Stomach smooth muscle (tissue), 2 donors: ENCODE results near the gene BRMS1.

Experiments
- H3K27ac ChIP-seq: one replicate; pipeline ENCODE4 v1.7.0; 2013; ENCODE audit warnings: mild to moderate bottlenecking, low read length, inconsistent platforms
- H3K27me3 ChIP-seq, 2 donors: one replicate each; pipeline ENCODE4 v1.7.0; 2013; ENCODE audit warnings: low read length in 2 of 2; ENCODE audit not compliant: insufficient read depth in 2 of 2, control insufficient read depth in 1 of 2
- H3K36me3 ChIP-seq, 2 donors: one replicate each; pipeline ENCODE4 v1.7.0; 2013; ENCODE audit warnings: low read length in 2 of 2; ENCODE audit not compliant: control insufficient read depth in 2 of 2, insufficient read depth in 2 of 2
- H3K4me1 ChIP-seq: one replicate; pipeline ENCODE4 v1.7.0; 2013; ENCODE audit warnings: low read length; ENCODE audit not compliant: control insufficient read depth, insufficient read depth
- H3K4me3 ChIP-seq, 2 donors: one replicate each; pipeline ENCODE4 v1.7.0; 2013; ENCODE audit warnings: low read length in 2 of 2
- H3K9ac ChIP-seq, 2 donors: one replicate each; pipeline ENCODE4 v1.7.0; 2013; ENCODE audit warnings: low read length in 2 of 2, mild to moderate bottlenecking in 1 of 2
- H3K9me3 ChIP-seq, 2 donors: one replicate each; pipeline ENCODE4 v1.7.0; 2013; ENCODE audit warnings: low read length in 2 of 2; ENCODE audit not compliant: control insufficient read depth in 2 of 2
- donor health status: healthy.
- donor health status: Pancreatic carcinoma.

The BRMS1 gene

GRCh38 chr11:66294626-66295620, 50.0 kb downstream of the BRMS1 start:
- H3K27me3 ChIP-seq, result peaks cover 23 to 35% of the 10 kb centered on the region in 2 donors
- H3K9ac ChIP-seq, result no peak overlapping the region
- no peaks in the 10 kb centered on the region for H3K9me3 ChIP-seq
- no peak overlapping the region for H3K4me3 ChIP-seq
- H3K27ac ChIP-seq, result no peak overlapping the region
- H3K36me3 ChIP-seq, result no peaks in the 10 kb centered on the region
- peaks cover 13% of the 10 kb centered on the region for H3K4me1 ChIP-seq

- no peak overlapping the region for H3K4me3 ChIP-seq
- no peaks in the 10 kb centered on the region for H3K9me3 ChIP-seq
- no peaks in the 10 kb centered on the region for H3K36me3 ChIP-seq
- H3K27me3 ChIP-seq, result peaks cover 23 to 35% of the 10 kb centered on the region in 2 donors
- peaks cover 20% of the 10 kb centered on the region for H3K4me1 ChIP-seq
- H3K9ac ChIP-seq, result no peak overlapping the region
- H3K27ac ChIP-seq, result no peak overlapping the region
Observed at GRCh38 chr11:66293777-66294625, 50.9 kb downstream of the BRMS1 start.

GRCh38 chr11:66293352-66293751, 51.6 kb downstream of the BRMS1 start:
- no peak overlapping the region for H3K4me3 ChIP-seq
- H3K4me1 ChIP-seq, result peaks cover 22% of the 10 kb centered on the region
- no peak overlapping the region for H3K9ac ChIP-seq
- H3K27ac ChIP-seq, result no peak overlapping the region
- H3K36me3 ChIP-seq, result no peaks in the 10 kb centered on the region
- H3K27me3 ChIP-seq, result peaks cover 23 to 35% of the 10 kb centered on the region in 2 donors
- H3K9me3 ChIP-seq, result no peaks in the 10 kb centered on the region

GRCh38 chr11:66292543-66293332, 52.2 kb downstream of the BRMS1 start:
- H3K9me3 ChIP-seq, result no peaks in the 10 kb centered on the region
- H3K4me3 ChIP-seq, result no peak overlapping the region
- H3K4me1 ChIP-seq, result peaks cover 28% of the 10 kb centered on the region
- no peak overlapping the region for H3K27ac ChIP-seq
- H3K36me3 ChIP-seq, result no peaks in the 10 kb centered on the region
- H3K9ac ChIP-seq, result no peak overlapping the region
- H3K27me3 ChIP-seq, result peaks cover 23 to 35% of the 10 kb centered on the region in 2 donors

GRCh38 chr11:66291706-66292542, 53.0 kb downstream of the BRMS1 start, which contains the start of gene TMEM151A:
TMEM151A (plus strand) TSS chr11:66291894; CDS start chr11:66292014, 120 bp downstream.
- Histone ChIP-seq H3K4me1 (peaks cover 35% of the 10 kb centered on the region), H3K27ac (no peak within 1 kb of the TSS), H3K9me3 (no peaks in the 10 kb centered on the region), H3K4me3 (peak within 1 kb of the TSS in 1 of 2 donors; percentile 63), H3K36me3 (peaks cover 0 to under 1% of the 10 kb centered on the region in 2 donors), H3K9ac (no peak within 1 kb of the TSS), H3K27me3 (peaks cover 20 to 35% of the 10 kb centered on the region in 2 donors)

- no peak overlapping the region for H3K27ac ChIP-seq
Observed at GRCh38 chr11:66291303-66291705, 53.6 kb downstream of the BRMS1 start.

GRCh38 chr11:66290330-66290621, 54.6 kb downstream of the BRMS1 start:
- Histone ChIP-seq H3K9me3 (no peaks in the 10 kb centered on the region), H3K27me3 (peaks cover 18 to 30% of the 10 kb centered on the region in 2 donors), H3K27ac (no peak overlapping the region), H3K36me3 (peaks cover 0 to 4% of the 10 kb centered on the region in 2 donors), H3K4me3 (peak overlapping the region in 1 of 2 donors; percentile 92), H3K9ac (no peak overlapping the region), H3K4me1 (peaks cover 45% of the 10 kb centered on the region)

More at GRCh38 chr11:66291303-66291705, 53.6 kb downstream of the BRMS1 start:
- peak overlapping the region in 1 of 2 donors; percentile 44 for H3K4me3 ChIP-seq
- no peaks in the 10 kb centered on the region for H3K9me3 ChIP-seq
- H3K4me1 ChIP-seq, result peaks cover 40% of the 10 kb centered on the region
- H3K36me3 ChIP-seq, result peaks cover 0 to 4% of the 10 kb centered on the region in 2 donors
- peaks cover 20 to 30% of the 10 kb centered on the region in 2 donors for H3K27me3 ChIP-seq
- no peak overlapping the region for H3K9ac ChIP-seq

- H3K4me3 ChIP-seq, result peak overlapping the region; percentile 88 to 92
- H3K27me3 ChIP-seq, result peaks cover 18 to 30% of the 10 kb centered on the region in 2 donors
- H3K9ac ChIP-seq, result peak overlapping the region; percentile 68 to 83
- H3K9me3 ChIP-seq, result no peaks in the 10 kb centered on the region
- H3K27ac ChIP-seq, result peak overlapping the region; percentile 88
- peaks cover 48% of the 10 kb centered on the region for H3K4me1 ChIP-seq
- H3K36me3 ChIP-seq, result peaks cover 0 to 4% of the 10 kb centered on the region in 2 donors
Observed at GRCh38 chr11:66289548-66290329, 55.2 kb downstream of the BRMS1 start.
